ENCODE measurements around the gene SCMH1. TPM values are rescaled to one million over a fixed set of nuclear protein-coding genes. Genes with fewer than 3 reads are reported as not detected.

Gene SCMH1
- total and polyA plus RNA-seq, 2 donors (not counting 3 experiments of a cell fraction or from before 2014, with no cell fraction given) = 39.9 to 40.7 TPM

GRCh38 chr1:41274752-41275545 is 32.8 kb upstream of the SCMH1 start:
- no peak for FAIRE-seq
- H3K9me1 ChIP-seq (replicated peaks; ENCODE audit: control insufficient read depth, extremely low read depth, insufficient read depth, low read length) = no peaks in the 10 kb centered on the region

More at GRCh38 chr1:41274752-41275545, 32.8 kb upstream of the SCMH1 start:
- no peaks in the 10 kb centered on the region for H3K79me2 ChIP-seq (ENCODE audit: control insufficient read depth, insufficient read depth, low read length)
- H3K4me2 ChIP-seq (ENCODE audit: insufficient read depth, low read length) = no peak overlapping the region
- dilution Hi-C loops (cut with MboI; ENCODE audit: extremely low pct_ligation_motif_present, low sequenced_read_pairs) = no loop called here
- no peaks in the 10 kb centered on the region for H3K4me1 ChIP-seq (ENCODE audit: control insufficient read depth, extremely low read depth, insufficient read depth, low read length)
- no TSS peak for BruUV-seq (replicated peaks)
- H3K27ac ChIP-seq (ENCODE audit: insufficient read depth, low read depth, low read length) = no peak overlapping the region
- ChIA-PET POLR2A (no interaction called here), CTCF (no interaction called here)
- H4K20me1 ChIP-seq (replicated peaks; ENCODE audit: control insufficient read depth, extremely low read depth, insufficient read depth, low read length) = no peaks in the 10 kb centered on the region
- H3K36me3 ChIP-seq (ENCODE audit: control insufficient read depth in 2 of 2, extremely low read depth in 1 of 2, insufficient read depth in 2 of 2, low read length in 2 of 2) = no peaks in the 10 kb centered on the region
- H2AFZ ChIP-seq (ENCODE audit: low read depth, low read length) = no peak overlapping the region
- TF ChIP-seq POLR2A (IDR thresholded peaks at IDR 0.05; ENCODE audit: low read depth, low read length) (no peak), JUN (IDR thresholded peaks at IDR 0.05; ENCODE audit: borderline replicate concordance, insufficient read depth, insufficient read length, low read depth) (no peak), POLR2AphosphoS5 (IDR thresholded peaks at IDR 0.05; ENCODE audit: insufficient read depth, low read depth, low read length) (no peak), EZH2 (IDR thresholded peaks at IDR 0.05; ENCODE audit: borderline replicate concordance, low read depth, low read length, severe bottlenecking) (no peak), GATA2 (IDR thresholded peaks at IDR 0.05; ENCODE audit: insufficient read depth, insufficient read length, low read depth, low read length) (no peak), MYC (IDR thresholded peaks at IDR 0.05; ENCODE audit: low read depth, low read length) (no peak), FOS (IDR thresholded peaks at IDR 0.05; ENCODE audit: borderline replicate concordance, insufficient read depth, low read length) (no peak)
- TF ChIP-seq, protein P1, sequence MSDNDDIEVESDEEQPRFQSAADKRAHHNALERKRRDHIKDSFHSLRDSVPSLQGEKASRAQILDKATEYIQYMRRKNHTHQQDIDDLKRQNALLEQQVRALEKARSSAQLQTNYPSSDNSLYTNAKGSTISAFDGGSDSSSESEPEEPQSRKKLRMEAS (IDR thresholded peaks at IDR 0.05; ENCODE audit: insufficient read depth, insufficient read length) = no peak
- TF ChIP-seq, protein P2, sequence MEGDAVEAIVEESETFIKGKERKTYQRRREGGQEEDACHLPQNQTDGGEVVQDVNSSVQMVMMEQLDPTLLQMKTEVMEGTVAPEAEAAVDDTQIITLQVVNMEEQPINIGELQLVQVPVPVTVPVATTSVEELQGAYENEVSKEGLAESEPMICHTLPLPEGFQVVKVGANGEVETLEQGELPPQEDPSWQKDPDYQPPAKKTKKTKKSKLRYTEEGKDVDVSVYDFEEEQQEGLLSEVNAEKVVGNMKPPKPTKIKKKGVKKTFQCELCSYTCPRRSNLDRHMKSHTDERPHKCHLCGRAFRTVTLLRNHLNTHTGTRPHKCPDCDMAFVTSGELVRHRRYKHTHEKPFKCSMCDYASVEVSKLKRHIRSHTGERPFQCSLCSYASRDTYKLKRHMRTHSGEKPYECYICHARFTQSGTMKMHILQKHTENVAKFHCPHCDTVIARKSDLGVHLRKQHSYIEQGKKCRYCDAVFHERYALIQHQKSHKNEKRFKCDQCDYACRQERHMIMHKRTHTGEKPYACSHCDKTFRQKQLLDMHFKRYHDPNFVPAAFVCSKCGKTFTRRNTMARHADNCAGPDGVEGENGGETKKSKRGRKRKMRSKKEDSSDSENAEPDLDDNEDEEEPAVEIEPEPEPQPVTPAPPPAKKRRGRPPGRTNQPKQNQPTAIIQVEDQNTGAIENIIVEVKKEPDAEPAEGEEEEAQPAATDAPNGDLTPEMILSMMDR (IDR thresholded peaks at IDR 0.05; ENCODE audit: extremely low read depth in 1 of 2, insufficient read depth in 1 of 2, low read depth in 1 of 2, low read length in 2 of 2) = no peak
- H3K9ac ChIP-seq (replicated peaks; ENCODE audit: extremely low read depth, insufficient read depth, low read length) = no peak overlapping the region
- no peak for DNase-seq (ENCODE audit: low read depth, low spot score)
- peaks cover 0 to 3% of the 10 kb centered on the region in 2 experiments for H3K27me3 ChIP-seq (ENCODE audit: control insufficient read depth in 2 of 2, insufficient read depth in 2 of 2, low read length in 2 of 2)
- intact Hi-C loops (cut with micrococcal nuclease) = no loop called here
- no peak overlapping the region for H3K4me3 ChIP-seq (replicated peaks in 1 of 3; ENCODE audit: insufficient read depth in 1 of 3, low read depth in 1 of 3, low read length in 3 of 3)
- no peaks in the 10 kb centered on the region for H3K9me3 ChIP-seq (replicated peaks; ENCODE audit: control insufficient read depth, insufficient read depth, low read length)

Measured in endothelial cell of umbilical vein (primary cell).